ENCODE data around the gene NGB. TPM values are rescaled to one million over a fixed set of nuclear protein-coding genes. Genes with fewer than 3 reads are reported as not detected.

Gene NGB
- total and polyA plus RNA-seq, 9 of the 15 experiments (the other 6 are each of a cell fraction or from before 2014, with no cell fraction given): not detected

- Histone ChIP-seq H2AFZ (ENCODE audit: low read depth, low read length) (no peak overlapping the region), H3K79me2 (ENCODE audit: control insufficient read depth, insufficient read depth, low read length) (no peaks in the 10 kb centered on the region), H3K9me3 (replicated peaks; ENCODE audit: control insufficient read depth, insufficient read depth, low read depth, low read length) (no peaks in the 10 kb centered on the region), H3K36me3 (ENCODE audit: control insufficient read depth, insufficient read depth, low read length) (no peaks in the 10 kb centered on the region; the same call in 2 of the 3 replicates), H3K27me3 (ENCODE audit: control insufficient read depth in 2 of 2, insufficient read depth in 2 of 2, low read length in 2 of 2) (no peaks in the 10 kb centered on the region), H3K27ac (ENCODE audit: extremely low read depth, low read depth, low read length) (no peak overlapping the region), H3K9ac (ENCODE audit: insufficient read depth in 1 of 2, low read depth in 2 of 2, low read length in 2 of 2) (no peak overlapping the region), H3K9me1 (ENCODE audit: control insufficient read depth, insufficient read depth, low read length) (no peaks in the 10 kb centered on the region), H3K4me2 (ENCODE audit: insufficient read depth, low read length) (no peak overlapping the region), H4K20me1 (replicated peaks; ENCODE audit: control insufficient read depth, insufficient read depth, low read length) (no peaks in the 10 kb centered on the region), H3K4me3 (no peak overlapping the region), H3K4me1 (replicated peaks in 1 of 2; ENCODE audit: control insufficient read depth in 2 of 2, insufficient read depth in 2 of 2, low read length in 2 of 2) (no peaks in the 10 kb centered on the region; a peak in 1 of 5 replicates)
- WGBS (ENCODE audit: insufficient coverage, low coverage, missing lambda C conversion rate): 73% methylated on average over 6 of the region's 12 CpGs
- ATAC-seq: no peak
- intact Hi-C loops (cut with micrococcal nuclease) (no loop called here), in situ Hi-C loops (cut with MboI) (no loop called here)
- POLR2A ChIA-PET: interaction anchor here (1.2 kb wide), 1 partner anchor 9 kb away, joined by 5 read pairs; no protein-coding TSS in a partner anchor
- no peak for DNase-seq (ENCODE audit: extremely low read depth in 1 of 4, low spot score in 3 of 4)
- CTCF ChIA-PET (ENCODE audit: low intra/inter-chr PET ratio): no interaction called here
- no peak for TF ChIP-seq MEF2D (tag; conservative IDR thresholded peaks at IDR 0.05; ENCODE audit: low read depth)
- no peak for TF ChIP-seq MIER1 (IDR thresholded peaks at IDR 0.05; ENCODE audit: low read depth)
- TF ChIP-seq NELFE (IDR thresholded peaks at IDR 0.05; ENCODE audit: insufficient read depth, insufficient read length): no peak
- TF ChIP-seq CEBPZ (IDR thresholded peaks at IDR 0.05; ENCODE audit: borderline replicate concordance, low read depth, low read length): no peak
- no peak for TF ChIP-seq RAD21 (CRISPR knock-in tag; conservative IDR thresholded peaks at IDR 0.05 in 1 of 2, IDR thresholded peaks at IDR 0.05 in 1 of 2)
- no peak for TF ChIP-seq ZNF253 (CRISPR knock-in tag; conservative IDR thresholded peaks at IDR 0.05)
- TF ChIP-seq POLR2H (tag; IDR thresholded peaks at IDR 0.05; ENCODE audit: low read depth): no peak
- no TSS peak for BruUV-seq (replicated peaks)
- FAIRE-seq: no peak
Observed at GRCh38 chr14:77276959-77277358, 6.0 kb upstream of the NGB start.
